Esophagus muscularis mucosa (tissue), 4 donors: ENCODE data around the gene ZNF667.

Experiments used
- EP300 ChIP-seq: sonication (generic); formaldehyde crosslinking; IDR thresholded peaks from one replicate; pipeline ENCODE4 v1.6.1; 2017; ENCODE audit warnings: antibody characterized with exemption
- POLR2A ChIP-seq: fragments of 450-650 bp; IDR thresholded peaks from one replicate; pipeline ENCODE4 v1.6.1; 2017; ENCODE audit warnings: antibody characterized with exemption, moderate library complexity, mild to moderate bottlenecking, low read depth
- POLR2AphosphoS5 ChIP-seq, 2 donors: sonication (generic); formaldehyde crosslinking; IDR thresholded peaks; one replicate each; pipeline ENCODE4 v1.6.1; 2017; ENCODE audit warnings: antibody characterized with exemption in 2 of 2
- TF ChIP-seq, protein P1 (sequence below), 3 experiments: fragments of 200-600 bp in 2 of 3; fragments of 450-650 bp in 1 of 3; sonication (generic) in 2 of 3; IDR thresholded peaks; one replicate each; pipeline ENCODE4 v1.5.1; 2017 to 2019; ENCODE audit warnings: antibody characterized with exemption in 3 of 3, mild to moderate bottlenecking in 2 of 3, moderate library complexity in 1 of 3

DNA sequence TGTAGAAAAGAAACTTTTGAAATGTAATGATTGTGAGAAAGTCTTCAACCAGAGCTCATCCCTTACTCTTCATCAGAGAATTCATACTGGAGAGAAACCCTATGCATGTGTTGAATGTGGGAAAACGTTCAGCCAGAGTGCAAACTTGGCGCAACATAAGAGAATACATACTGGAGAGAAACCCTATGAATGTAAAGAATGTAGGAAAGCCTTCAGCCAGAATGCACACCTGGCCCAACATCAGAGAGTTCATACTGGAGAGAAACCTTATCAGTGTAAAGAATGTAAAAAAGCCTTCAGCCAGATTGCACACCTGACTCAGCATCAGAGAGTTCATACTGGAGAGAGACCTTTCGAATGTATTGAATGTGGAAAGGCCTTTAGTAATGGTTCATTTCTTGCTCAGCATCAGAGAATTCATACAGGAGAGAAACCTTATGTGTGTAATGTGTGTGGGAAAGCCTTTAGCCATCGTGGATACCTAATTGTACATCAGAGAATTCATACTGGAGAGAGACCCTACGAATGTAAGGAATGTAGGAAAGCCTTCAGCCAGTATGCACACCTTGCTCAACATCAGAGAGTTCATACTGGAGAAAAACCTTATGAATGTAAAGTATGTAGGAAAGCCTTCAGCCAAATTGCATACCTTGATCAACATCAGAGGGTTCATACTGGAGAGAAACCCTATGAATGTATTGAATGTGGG, 53.7 kb downstream of the ZNF667 start:
- no peak for TF ChIP-seq POLR2A
- TF ChIP-seq, protein P1, sequence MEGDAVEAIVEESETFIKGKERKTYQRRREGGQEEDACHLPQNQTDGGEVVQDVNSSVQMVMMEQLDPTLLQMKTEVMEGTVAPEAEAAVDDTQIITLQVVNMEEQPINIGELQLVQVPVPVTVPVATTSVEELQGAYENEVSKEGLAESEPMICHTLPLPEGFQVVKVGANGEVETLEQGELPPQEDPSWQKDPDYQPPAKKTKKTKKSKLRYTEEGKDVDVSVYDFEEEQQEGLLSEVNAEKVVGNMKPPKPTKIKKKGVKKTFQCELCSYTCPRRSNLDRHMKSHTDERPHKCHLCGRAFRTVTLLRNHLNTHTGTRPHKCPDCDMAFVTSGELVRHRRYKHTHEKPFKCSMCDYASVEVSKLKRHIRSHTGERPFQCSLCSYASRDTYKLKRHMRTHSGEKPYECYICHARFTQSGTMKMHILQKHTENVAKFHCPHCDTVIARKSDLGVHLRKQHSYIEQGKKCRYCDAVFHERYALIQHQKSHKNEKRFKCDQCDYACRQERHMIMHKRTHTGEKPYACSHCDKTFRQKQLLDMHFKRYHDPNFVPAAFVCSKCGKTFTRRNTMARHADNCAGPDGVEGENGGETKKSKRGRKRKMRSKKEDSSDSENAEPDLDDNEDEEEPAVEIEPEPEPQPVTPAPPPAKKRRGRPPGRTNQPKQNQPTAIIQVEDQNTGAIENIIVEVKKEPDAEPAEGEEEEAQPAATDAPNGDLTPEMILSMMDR (IDR thresholded peaks at IDR 0.05), result no peak
- TF ChIP-seq EP300, result no peak
- no peak for TF ChIP-seq POLR2AphosphoS5 (IDR thresholded peaks at IDR 0.05)
